Measurements from ENCODE around the gene PKDREJ. TPM values are rescaled to one million over a fixed set of nuclear protein-coding genes. Genes with fewer than 3 reads are reported as not detected.

The PKDREJ gene
- total RNA-seq, 2 experiments from 2014 or later: not detected

DNA sequence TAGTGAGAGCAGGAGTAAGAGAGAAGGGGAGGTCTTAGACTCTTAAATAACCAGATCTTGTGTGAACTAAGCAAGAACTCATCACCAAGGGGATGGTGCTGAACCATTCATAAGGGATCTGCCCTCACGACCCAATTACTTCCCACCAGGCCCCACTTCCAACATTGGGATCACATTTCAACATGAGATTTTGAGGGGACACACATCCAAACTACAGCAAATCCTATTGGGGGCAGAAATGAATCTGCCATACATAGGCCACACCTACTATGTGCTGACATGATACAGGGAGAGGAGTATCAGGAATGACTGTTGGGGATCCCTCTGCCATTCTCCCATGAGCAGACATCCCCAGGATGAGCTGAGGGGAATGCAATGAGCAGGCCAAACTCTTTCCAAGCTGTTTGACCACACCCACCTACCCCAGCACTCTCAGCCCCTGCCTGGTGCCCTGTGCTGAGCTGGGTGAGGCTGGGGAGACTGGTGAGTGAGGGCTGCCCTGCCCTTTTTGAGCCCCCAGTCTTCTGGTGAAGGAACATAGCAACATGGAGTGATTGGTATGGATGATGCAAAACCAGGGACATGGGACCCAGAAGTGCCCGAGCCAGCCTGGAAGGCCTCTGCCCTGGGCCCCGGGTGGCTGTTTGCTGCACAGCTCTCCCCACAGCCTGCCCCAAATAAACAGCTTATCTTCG is 32.3 kb upstream of the PKDREJ start:
- ChIA-PET CTCF (ENCODE audit: unreplicated experiment) (interaction anchor here (1.3 kb wide), 1 partner anchor 19 kb away, joined by 3 read pairs; no protein-coding TSS in a partner anchor), POLR2A (interaction anchor here (1.1 to 1.8 kb wide), 3 partner anchors 9 to 46 kb away, joined by 4 to 5 read pairs (median 4); partner anchors contain the start of gene CDPF1)
- H3K9me2 ChIP-seq (ENCODE audit: insufficient read depth, low read length): no peaks in the 10 kb centered on the region
- peak overlapping the region; percentile 95 for H3K4me3 ChIP-seq (ENCODE audit: low read depth, low read length, poor library complexity, severe bottlenecking)
- DNase-seq (ENCODE audit: low spot score): peak; percentile 15
- peaks cover 28% of the 10 kb centered on the region for H3K79me2 ChIP-seq (ENCODE audit: insufficient read depth, low read depth, low read length)
- H3K4me1 ChIP-seq (ENCODE audit: insufficient read depth, low read length, poor library complexity, severe bottlenecking): peaks cover 49% of the 10 kb centered on the region
- no TSS peak for BruUV-seq (replicated peaks)
- H4K20me1 ChIP-seq (ENCODE audit: insufficient read depth, low read length): no peaks in the 10 kb centered on the region
- H2AFZ ChIP-seq (ENCODE audit: low read length): no peak overlapping the region
- peak overlapping the region; percentile 87 for H3K27ac ChIP-seq (ENCODE audit: low read depth, low read length, poor library complexity, severe bottlenecking)
- H3K9me3 ChIP-seq (ENCODE audit: low read length): no peaks in the 10 kb centered on the region
- H3K36me3 ChIP-seq (ENCODE audit: insufficient read depth, low read length): peaks cover 22% of the 10 kb centered on the region
- intact Hi-C loops (cut with micrococcal nuclease; ENCODE audit: unreplicated experiment): loop anchor here (5.0 to 10.0 kb wide), 2 partner anchors 173 to 261 kb away; no protein-coding TSS in a partner anchor
- TF ChIP-seq EZH2phosphoT487 (IDR thresholded peaks at IDR 0.05; ENCODE audit: borderline replicate concordance, low read depth, low read length): no peak
- TF ChIP-seq, protein P1, sequence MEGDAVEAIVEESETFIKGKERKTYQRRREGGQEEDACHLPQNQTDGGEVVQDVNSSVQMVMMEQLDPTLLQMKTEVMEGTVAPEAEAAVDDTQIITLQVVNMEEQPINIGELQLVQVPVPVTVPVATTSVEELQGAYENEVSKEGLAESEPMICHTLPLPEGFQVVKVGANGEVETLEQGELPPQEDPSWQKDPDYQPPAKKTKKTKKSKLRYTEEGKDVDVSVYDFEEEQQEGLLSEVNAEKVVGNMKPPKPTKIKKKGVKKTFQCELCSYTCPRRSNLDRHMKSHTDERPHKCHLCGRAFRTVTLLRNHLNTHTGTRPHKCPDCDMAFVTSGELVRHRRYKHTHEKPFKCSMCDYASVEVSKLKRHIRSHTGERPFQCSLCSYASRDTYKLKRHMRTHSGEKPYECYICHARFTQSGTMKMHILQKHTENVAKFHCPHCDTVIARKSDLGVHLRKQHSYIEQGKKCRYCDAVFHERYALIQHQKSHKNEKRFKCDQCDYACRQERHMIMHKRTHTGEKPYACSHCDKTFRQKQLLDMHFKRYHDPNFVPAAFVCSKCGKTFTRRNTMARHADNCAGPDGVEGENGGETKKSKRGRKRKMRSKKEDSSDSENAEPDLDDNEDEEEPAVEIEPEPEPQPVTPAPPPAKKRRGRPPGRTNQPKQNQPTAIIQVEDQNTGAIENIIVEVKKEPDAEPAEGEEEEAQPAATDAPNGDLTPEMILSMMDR (conservative IDR thresholded peaks at IDR 0.05; ENCODE audit: low read length): no peak
- peak overlapping the region; percentile 84 for H3K4me2 ChIP-seq (ENCODE audit: low read length)

DNA sequence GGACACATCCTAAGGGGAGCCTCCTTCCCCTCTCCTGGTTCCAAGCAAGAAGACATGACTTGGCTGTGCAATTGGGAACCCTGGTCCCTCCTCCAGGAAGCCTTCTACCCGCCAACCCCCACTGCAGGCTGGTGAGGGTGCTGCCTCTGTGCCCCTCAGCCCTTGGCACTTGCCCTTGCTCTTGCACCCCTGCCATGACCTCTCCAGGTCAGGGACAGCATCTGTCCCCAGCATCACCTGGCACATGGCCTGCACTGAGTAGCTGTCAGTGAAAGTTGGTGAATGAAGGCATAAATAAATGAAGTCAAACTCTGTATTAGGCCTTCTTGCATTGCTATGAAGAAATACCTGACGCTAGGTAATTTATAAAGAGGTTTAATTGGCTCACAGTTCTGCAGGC is 31.6 kb upstream of the PKDREJ start:
- H3K27ac ChIP-seq (ENCODE audit: low read depth, low read length, poor library complexity, severe bottlenecking): peak overlapping the region; percentile 87
- TF ChIP-seq, protein P1 (conservative IDR thresholded peaks at IDR 0.05; ENCODE audit: low read length): no peak
- no peak for TF ChIP-seq EZH2phosphoT487 (IDR thresholded peaks at IDR 0.05; ENCODE audit: borderline replicate concordance, low read depth, low read length)
- peak overlapping the region; percentile 95 for H3K4me3 ChIP-seq (ENCODE audit: low read depth, low read length, poor library complexity, severe bottlenecking)
- no peaks in the 10 kb centered on the region for H3K9me2 ChIP-seq (ENCODE audit: insufficient read depth, low read length)
- peaks cover 49% of the 10 kb centered on the region for H3K4me1 ChIP-seq (ENCODE audit: insufficient read depth, low read length, poor library complexity, severe bottlenecking)
- H2AFZ ChIP-seq (ENCODE audit: low read length): no peak overlapping the region
- ChIA-PET CTCF (ENCODE audit: unreplicated experiment) (no interaction called here), POLR2A (interaction anchor here (0.8 to 1.6 kb wide), 2 partner anchors 12 to 163 kb away, joined by 4 to 5 read pairs; no protein-coding TSS in a partner anchor)
- BruUV-seq (replicated peaks): no TSS peak
- intact Hi-C loops (cut with micrococcal nuclease; ENCODE audit: unreplicated experiment): loop anchor here (5.0 to 10.0 kb wide), 2 partner anchors 172 to 260 kb away; no protein-coding TSS in a partner anchor
- H4K20me1 ChIP-seq (ENCODE audit: insufficient read depth, low read length): no peaks in the 10 kb centered on the region
- no peaks in the 10 kb centered on the region for H3K9me3 ChIP-seq (ENCODE audit: low read length)
- no peak for DNase-seq (ENCODE audit: low spot score)
- H3K36me3 ChIP-seq (ENCODE audit: insufficient read depth, low read length): peaks cover 17% of the 10 kb centered on the region
- peaks cover 26% of the 10 kb centered on the region for H3K79me2 ChIP-seq (ENCODE audit: insufficient read depth, low read depth, low read length)
- H3K4me2 ChIP-seq (ENCODE audit: low read length): peak overlapping the region; percentile 84
